ENCODE results near the gene ETV6. TPM values are rescaled to one million over a fixed set of nuclear protein-coding genes. Genes with fewer than 3 reads are reported as not detected.

The ETV6 gene
- total RNA-seq, 4 donors from 2014 or later, result 17.7 to 27.1 (median 25.0) TPM

- WGBS, 2 donors, result 97 to 99% methylated on average over 6 of the region's 6 CpGs
- no peak for DNase-seq (ENCODE audit: low spot score in 2 of 2)
- intact Hi-C loops (cut with DNase I; ENCODE audit: low total_unique reads), result no loop called here
- TF ChIP-seq POLR2A (IDR thresholded peaks at IDR 0.05), result no peak
- TF ChIP-seq CTCF (IDR thresholded peaks at IDR 0.05), result no peak
- H3K4me3 ChIP-seq (ENCODE audit: low read depth, poor library complexity, severe bottlenecking), result no peak overlapping the region
Measured at GRCh38 chr12:11757531-11757930, 108.1 kb downstream of the ETV6 start.

- no peak overlapping the region for H3K4me3 ChIP-seq (ENCODE audit: low read depth, poor library complexity, severe bottlenecking)
- DNase-seq (ENCODE audit: low spot score in 2 of 2), result no peak
- intact Hi-C loops (cut with DNase I; ENCODE audit: low total_unique reads), result no loop called here
- TF ChIP-seq CTCF (IDR thresholded peaks at IDR 0.05) (no peak), POLR2A (IDR thresholded peaks at IDR 0.05) (no peak)
- WGBS, 2 donors, result 76 to 85% methylated on average over 4 of the region's 4 CpGs
Measured at GRCh38 chr12:11758087-11758486, 108.6 kb downstream of the ETV6 start.

GRCh38 chr12:11758510-11759493, 109.3 kb downstream of the ETV6 start:
- no peak for DNase-seq (ENCODE audit: low spot score in 2 of 2)
- H3K4me3 ChIP-seq (ENCODE audit: low read depth, poor library complexity, severe bottlenecking), result no peak overlapping the region
- WGBS, 2 donors, result 65 to 66% methylated on average over 14 of the region's 14 CpGs
- intact Hi-C loops (cut with DNase I; ENCODE audit: low total_unique reads), result no loop called here
- TF ChIP-seq POLR2A (IDR thresholded peaks at IDR 0.05) (no peak), CTCF (IDR thresholded peaks at IDR 0.05) (no peak)

- 81 to 83% methylated on average over 5 of the region's 5 CpGs for WGBS, 2 donors
- intact Hi-C loops (cut with DNase I; ENCODE audit: low total_unique reads), result no loop called here
- TF ChIP-seq POLR2A (IDR thresholded peaks at IDR 0.05), result no peak
- no peak for TF ChIP-seq CTCF (IDR thresholded peaks at IDR 0.05)
- H3K4me3 ChIP-seq (ENCODE audit: low read depth, poor library complexity, severe bottlenecking), result no peak overlapping the region
- no peak for DNase-seq (ENCODE audit: low spot score in 2 of 2)
Measured at GRCh38 chr12:11759494-11759878, 110.0 kb downstream of the ETV6 start.

GRCh38 chr12:11759899-11760298, 110.4 kb downstream of the ETV6 start:
- no peak overlapping the region for H3K4me3 ChIP-seq (ENCODE audit: low read depth, poor library complexity, severe bottlenecking)
- TF ChIP-seq CTCF (IDR thresholded peaks at IDR 0.05) (no peak), POLR2A (IDR thresholded peaks at IDR 0.05) (no peak)
- 84 to 85% methylated on average over 3 of the region's 3 CpGs for WGBS, 2 donors
- intact Hi-C loops (cut with DNase I; ENCODE audit: low total_unique reads), result no loop called here
- no peak for DNase-seq (ENCODE audit: low spot score in 2 of 2)

Measured in lower leg skin (tissue), 4 donors.